ENCODE results near the gene KCNQ1.

Gene KCNQ1

DNA sequence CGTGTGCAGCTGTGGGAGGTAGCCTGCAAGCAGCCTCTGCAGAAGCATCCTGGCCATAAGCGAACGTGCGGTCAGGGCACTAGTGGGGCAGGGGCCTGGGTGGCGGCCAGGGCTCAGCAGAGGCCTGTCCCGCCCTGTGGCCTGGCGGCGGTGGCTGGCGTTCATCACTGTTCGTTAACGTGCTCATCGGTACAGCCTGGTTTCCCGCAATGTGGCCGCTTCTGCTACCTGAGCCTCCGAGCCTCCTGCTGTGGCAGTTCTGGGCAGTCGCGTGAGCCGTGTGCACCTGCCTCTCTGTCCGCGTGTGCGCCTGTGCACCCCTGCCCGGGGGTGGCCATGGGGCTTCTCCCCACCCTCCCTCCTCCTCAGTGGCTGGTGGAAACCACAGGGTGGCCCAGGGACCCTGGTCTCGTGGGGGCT is 137.1 kb downstream of the KCNQ1 start:
- TF ChIP-seq, protein P1, sequence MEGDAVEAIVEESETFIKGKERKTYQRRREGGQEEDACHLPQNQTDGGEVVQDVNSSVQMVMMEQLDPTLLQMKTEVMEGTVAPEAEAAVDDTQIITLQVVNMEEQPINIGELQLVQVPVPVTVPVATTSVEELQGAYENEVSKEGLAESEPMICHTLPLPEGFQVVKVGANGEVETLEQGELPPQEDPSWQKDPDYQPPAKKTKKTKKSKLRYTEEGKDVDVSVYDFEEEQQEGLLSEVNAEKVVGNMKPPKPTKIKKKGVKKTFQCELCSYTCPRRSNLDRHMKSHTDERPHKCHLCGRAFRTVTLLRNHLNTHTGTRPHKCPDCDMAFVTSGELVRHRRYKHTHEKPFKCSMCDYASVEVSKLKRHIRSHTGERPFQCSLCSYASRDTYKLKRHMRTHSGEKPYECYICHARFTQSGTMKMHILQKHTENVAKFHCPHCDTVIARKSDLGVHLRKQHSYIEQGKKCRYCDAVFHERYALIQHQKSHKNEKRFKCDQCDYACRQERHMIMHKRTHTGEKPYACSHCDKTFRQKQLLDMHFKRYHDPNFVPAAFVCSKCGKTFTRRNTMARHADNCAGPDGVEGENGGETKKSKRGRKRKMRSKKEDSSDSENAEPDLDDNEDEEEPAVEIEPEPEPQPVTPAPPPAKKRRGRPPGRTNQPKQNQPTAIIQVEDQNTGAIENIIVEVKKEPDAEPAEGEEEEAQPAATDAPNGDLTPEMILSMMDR (IDR thresholded peaks at IDR 0.05; ENCODE audit: low read depth, low read length) = no peak
- no peak overlapping the region for H3K4me3 ChIP-seq (ENCODE audit: low read depth, low read length)

DNA sequence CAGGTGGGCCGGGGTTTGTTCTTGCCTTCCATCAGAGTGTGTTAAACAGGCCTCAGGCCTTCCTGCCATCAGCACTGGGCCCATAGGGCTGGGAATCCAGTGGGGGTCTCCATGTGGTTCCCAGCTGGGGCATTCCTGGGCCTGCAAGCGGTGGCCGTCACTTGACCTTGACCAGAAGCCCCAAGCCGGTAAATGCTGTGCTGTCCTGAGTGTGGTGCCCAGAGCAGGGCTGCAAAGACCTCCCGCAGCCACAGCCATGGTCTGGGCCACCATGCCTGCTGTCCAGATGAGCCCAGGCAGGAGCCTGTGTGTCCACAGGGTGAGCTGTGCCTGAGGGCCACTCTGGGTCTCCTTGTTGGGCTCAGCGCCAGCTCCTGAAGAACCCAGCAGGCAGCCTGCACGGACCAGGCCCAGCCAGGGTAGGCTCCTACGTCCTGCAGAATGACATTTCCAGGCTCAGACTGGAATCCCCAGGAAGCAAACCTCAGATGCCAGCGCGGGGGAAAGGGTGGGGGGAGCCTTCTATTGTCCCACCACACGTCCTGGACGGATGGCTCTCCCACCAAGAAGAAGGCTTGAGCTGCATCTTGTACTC is 137.6 kb downstream of the KCNQ1 start:
- no peak overlapping the region for H3K4me3 ChIP-seq (ENCODE audit: low read depth, low read length)
- TF ChIP-seq, protein P1 (IDR thresholded peaks at IDR 0.05; ENCODE audit: low read depth, low read length) = no peak

DNA sequence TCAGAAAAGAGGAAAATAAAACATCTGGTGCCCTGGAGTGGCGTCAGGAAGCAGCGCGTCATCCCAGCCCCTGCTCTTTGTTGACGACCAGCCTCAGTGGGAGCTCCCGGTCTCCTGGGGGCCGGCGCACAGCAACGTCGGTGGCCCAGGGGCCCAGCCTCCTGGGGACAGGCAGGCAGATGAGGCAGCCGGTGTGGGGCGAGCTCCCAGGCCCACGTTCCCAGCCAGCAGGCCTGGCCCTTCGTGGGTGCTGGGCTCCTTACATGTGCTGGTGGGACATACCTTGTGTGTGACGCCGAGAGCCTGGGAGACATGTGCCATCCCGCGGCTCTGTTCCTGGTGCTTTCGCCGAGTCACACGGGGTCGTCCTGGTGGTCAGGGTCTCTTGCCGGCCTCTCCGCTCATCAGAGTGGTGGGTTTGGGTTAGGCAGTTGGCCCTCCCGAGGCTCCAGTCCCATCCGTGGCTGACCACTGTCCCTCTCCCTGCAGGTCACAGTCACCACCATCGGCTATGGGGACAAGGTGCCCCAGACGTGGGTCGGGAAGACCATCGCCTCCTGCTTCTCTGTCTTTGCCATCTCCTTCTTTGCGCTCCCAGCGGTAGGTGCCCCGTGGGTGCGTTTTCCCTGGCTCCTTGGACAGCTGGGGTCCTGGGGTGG is 138.3 kb downstream of the KCNQ1 start:
- H3K4me3 ChIP-seq (ENCODE audit: low read depth, low read length) = no peak overlapping the region
- TF ChIP-seq, protein P1 (IDR thresholded peaks at IDR 0.05; ENCODE audit: low read depth, low read length) = no peak

DNA sequence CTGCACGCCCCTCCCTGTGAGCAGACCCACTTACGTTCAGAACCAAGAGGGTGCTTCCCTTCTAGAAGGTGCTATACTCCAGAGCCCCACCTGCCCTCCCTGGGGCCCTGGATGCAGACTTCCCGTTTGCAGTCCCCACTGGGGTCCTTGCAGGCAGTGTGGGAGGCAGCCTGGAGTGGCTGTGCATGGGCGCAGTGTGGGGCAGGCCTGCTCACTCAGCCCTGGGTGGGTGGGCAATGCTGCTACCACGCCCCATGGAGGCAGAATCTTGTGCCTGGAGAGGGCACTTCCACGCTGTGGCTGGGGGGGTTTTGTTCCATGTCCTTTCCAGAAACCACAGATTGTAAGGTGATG is 138.8 kb downstream of the KCNQ1 start:
- no peak overlapping the region for H3K4me3 ChIP-seq (ENCODE audit: low read depth, low read length)
- TF ChIP-seq, protein P1 (IDR thresholded peaks at IDR 0.05; ENCODE audit: low read depth, low read length) = no peak

DNA sequence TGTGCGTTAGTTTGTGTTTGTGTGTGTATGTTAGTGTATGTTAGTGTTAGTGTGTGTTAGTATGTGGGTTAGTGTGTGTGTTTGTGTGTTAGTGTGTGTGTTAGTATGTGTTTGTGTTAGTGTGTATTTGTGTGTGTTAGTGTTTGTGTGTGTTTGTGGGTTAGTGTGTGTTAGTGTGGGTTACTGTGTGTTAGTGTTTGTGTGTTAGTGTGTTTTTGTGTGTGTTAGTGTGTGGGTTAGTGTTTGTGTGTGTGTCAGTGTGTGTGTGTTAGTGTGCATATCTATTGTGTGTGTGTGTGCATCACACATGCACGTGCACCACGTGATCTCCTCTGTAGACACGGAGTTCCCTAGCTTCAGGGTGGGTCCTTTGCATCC is 139.6 kb downstream of the KCNQ1 start:
- no peak overlapping the region for H3K4me3 ChIP-seq (ENCODE audit: low read depth, low read length)
- TF ChIP-seq, protein P1 (IDR thresholded peaks at IDR 0.05; ENCODE audit: low read depth, low read length) = no peak

DNA sequence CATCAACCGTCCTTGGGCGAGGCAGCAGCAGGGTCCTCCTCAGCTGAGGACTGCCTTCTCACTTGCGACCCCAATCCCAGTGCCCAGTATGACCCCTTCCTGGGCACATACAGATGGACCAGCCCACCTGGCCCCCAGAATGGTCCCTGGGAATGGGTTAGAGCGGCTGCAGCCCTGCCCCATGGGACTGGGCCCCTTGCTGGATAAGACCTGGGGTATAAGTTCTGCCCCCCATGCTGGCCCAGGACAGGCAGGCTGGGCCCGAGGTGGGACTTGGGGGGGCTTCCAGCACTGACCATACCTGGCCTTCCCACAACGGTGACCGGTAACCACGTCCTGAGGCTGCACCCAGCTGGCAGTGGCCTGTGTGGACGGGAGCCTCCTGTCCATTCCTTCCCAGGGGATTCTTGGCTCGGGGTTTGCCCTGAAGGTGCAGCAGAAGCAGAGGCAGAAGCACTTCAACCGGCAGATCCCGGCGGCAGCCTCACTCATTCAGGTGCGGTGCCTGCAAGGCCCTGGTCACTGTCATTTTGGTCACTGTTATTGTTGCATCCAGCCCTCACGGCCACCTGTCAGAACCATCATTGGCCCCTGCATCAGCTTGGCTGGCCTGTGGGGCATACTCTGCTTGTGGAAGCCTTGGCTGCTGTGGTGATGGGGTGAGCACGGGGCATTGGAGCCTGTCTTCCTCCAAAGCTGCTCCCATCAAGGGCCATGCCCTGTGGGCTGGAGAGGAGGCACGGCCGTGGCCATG is 140.2 kb downstream of the KCNQ1 start:
- TF ChIP-seq, protein P1 (IDR thresholded peaks at IDR 0.05; ENCODE audit: low read depth, low read length) = no peak

DNA sequence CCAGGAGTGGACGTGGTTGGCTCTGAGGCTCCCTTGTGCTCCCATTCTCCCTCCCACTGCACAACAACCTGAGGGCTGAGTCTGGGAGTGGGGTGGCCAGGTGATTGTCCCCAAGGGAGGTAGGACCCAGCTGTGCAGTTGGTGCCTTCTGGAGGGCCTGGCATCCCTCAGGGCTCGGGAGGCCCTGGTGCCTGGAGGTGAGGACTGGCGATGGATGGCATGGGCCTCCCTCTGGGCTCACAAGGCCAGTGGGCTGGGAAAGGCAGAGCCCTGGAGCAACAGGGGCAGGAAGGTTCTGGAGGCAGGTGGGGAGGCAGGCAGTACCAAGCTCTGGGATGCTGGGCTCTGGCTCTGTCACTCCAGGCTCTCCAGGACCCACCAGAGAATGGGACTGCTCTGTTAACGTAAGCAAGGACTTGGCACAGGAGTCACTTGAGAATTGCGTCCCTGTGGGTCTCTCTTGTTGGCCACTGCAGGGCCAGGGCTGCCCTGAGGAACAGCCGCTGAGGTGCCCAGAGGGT is 140.8 kb downstream of the KCNQ1 start:
- no peak overlapping the region for H3K4me3 ChIP-seq (ENCODE audit: low read depth, low read length)
- TF ChIP-seq, protein P1 (IDR thresholded peaks at IDR 0.05; ENCODE audit: low read depth, low read length) = no peak

More for the DNA sequence above, 140.2 kb downstream of the KCNQ1 start:
- no peak overlapping the region for H3K4me3 ChIP-seq (ENCODE audit: low read depth, low read length)
